CMK (cell line): ENCODE data around the gene NDST1.

Source experiments
- DNase-seq: peaks from one replicate; pipeline ENCODE4 v3.0.0-alpha.2; 2010; ENCODE audit warnings: low read depth

NDST1 gene

DNA sequence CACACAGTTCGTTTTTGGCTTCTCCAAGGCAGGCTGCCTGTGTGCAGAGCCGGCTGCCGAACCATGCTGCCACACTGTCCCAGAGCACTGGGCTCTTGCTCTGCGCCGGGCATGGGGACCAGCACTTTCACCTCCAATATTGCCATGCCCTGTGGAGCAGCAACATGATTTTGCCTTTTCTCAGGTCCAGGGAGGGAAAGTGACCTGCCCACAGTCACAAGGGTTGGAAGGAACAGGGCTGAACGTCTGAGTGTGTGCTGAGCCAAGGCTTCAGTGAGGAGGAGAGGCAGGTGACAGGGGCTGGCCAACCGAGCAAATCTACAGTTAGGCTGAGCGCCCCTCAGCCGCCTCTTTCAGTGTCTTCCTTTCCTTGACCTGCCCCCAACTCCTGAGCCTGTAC, 98.5 kb downstream of the NDST1 start:
- DNase-seq = no peak

DNA sequence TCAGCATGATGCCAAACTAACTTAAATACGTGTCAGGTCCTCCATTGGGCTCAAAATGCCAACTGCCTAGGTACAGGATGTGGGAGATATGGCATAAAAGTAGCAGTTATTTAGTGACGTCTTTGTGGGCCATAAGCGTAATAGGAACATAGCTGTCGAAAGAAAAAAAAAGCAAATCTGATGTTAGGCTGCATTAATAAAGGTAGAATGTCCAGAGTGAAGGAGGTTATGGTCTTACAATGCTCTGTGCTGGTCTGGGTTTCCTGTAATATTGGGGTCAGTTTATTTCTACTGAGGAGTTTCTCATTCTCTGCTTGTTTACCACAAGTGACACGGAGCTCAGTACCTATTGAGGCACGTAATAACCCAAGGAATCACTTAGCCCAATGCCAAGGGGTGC, 99.2 kb downstream of the NDST1 start:
- no peak for DNase-seq
